ENCODE results near the gene RNF144A.
"Not testable (repeated sequence)": the region's sequence is repeated elsewhere in the genome, so short reads cannot be mapped to it uniquely, and the experiment has no call there.

The RNF144A gene

GRCh38 chr2:6977113-6977741 lies 60.0 kb downstream of the RNF144A start:
- DNase-seq = no peak

- DNase-seq = no peak
These were observed 60.6 kb downstream of the RNF144A start for GRCh38 chr2:6977786-6978185.

DNA sequence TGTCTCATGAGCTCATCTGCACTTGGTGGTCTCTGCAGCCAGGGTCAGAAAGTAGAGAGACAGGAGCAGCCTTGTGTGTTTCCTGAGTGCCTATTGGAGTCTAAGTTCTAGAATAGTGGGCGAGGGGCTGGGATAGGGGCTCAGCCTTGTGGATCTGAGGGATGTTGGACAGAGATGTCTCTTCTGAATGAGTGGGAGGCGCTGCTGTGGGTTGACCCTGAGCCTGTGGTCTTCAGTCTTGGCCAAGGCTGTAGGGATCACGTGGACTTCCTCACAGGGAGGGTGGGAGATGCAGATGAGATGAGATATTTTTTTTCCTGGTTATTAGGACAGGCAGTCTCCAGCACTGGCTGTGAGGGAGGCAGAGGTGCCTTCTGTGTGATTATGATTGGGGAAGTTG lies 61.8 kb downstream of the RNF144A start:
- DNase-seq = no peak

GRCh38 chr2:6982449-6982848 lies 65.2 kb downstream of the RNF144A start:
- DNase-seq = no peak

- DNase-seq = no peak
These were observed 65.8 kb downstream of the RNF144A start for GRCh38 chr2:6982934-6983589.

DNA sequence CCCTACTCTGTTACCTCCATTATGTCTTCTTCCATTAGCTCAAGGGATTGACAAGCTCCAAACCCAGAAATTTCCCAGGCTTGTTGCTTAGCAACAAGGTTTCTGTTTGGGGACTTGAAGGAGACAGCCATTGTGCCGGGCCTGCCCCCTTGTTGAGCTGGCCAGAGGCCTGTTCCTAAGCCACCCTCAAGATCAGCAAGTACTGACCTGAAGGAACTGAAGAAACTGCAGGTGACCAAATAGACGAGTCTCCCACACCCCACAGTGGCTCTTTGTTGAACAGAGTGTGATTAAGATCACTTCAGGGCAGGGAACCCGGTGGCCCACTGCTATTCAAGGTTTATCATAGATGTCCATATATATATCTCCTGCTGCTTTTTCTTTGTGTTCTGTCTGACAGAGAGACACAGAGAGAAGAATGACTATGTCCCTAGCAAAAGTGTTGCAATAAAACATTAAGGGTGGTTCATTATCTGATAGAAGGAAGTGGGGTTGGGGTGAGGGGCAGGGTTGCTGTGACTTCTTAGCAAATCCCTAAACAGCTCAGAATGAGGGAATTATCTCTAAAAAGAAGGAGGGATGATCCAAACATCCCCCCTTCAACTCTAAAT lies 69.2 kb downstream of the RNF144A start:
- no peak for DNase-seq

- DNase-seq = no peak
These were observed 69.7 kb downstream of the RNF144A start for GRCh38 chr2:6986912-6987361.

DNA sequence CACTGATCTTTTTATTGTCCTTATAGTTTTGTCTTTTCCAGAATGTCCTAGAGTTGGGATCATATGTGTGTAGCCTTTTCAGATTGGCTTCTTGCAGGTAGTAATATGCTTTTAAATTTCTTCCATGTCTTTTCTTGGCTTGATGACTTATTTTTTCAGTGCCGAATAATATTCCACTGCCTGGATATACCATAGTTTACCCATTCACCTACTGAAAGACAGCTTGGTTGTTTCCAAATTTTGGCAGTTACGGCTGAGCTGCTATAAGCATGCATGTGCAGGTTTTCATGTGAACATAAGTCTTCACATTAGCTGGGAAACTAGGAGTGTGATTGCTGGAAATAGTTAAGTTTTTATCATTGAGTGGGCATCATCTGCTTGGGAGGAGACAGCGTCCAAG lies 73.7 kb downstream of the RNF144A start:
- no peak for DNase-seq

GRCh38 chr2:6992794-6993228 lies 75.6 kb downstream of the RNF144A start:
- no peak for DNase-seq

DNA sequence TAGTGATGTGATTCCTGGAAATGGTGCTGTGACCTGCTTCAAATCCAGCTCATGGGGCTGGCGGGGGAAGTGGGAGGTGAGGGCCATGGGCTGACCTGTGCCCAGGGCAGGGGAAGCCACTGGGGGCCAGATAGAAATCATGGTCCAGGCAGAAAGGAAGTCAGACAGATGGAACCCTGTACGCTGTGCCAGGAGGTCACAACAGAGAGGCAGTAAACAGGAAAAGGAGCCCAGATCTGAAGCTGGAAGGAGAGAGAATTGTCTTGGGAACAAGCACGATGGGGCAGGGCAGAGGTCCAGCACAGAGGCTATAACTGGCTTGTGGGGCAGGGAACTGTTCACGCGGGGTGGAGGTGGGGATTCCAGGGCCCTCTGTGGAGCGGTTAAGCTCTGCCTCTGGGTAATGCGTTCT lies 76.0 kb downstream of the RNF144A start:
- no peak for DNase-seq

- DNase-seq = no peak
These were observed 76.7 kb downstream of the RNF144A start for GRCh38 chr2:6993936-6994335.

DNA sequence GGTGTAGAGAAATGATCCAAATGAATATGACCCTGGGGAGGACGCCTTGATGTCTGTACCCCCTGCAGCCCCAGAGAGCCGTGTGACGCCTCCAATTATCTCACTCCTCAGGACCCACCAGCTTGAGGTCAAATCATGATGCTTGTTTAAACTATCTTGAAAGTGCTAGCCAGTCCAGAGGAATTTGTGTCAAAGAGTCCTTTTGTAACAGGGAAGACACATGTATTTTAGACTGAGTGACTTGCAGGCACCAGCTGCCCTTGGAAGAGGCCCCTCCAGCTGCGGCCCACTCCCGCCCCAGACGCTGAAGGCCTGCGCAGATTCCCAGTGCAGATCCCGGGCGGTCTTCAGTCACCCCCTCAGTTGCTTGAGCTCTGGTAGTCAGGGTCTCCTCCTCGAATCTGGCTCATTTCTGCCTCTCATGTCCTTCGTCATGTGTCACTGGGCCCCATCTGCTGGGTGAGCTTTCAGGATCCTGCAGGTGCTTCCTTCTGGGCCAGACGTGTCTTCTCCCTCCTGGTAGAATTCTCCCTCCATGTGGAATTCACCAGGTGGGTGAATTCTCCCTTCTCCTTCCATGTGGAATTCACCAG lies 77.4 kb downstream of the RNF144A start:
- no peak for DNase-seq

DNA sequence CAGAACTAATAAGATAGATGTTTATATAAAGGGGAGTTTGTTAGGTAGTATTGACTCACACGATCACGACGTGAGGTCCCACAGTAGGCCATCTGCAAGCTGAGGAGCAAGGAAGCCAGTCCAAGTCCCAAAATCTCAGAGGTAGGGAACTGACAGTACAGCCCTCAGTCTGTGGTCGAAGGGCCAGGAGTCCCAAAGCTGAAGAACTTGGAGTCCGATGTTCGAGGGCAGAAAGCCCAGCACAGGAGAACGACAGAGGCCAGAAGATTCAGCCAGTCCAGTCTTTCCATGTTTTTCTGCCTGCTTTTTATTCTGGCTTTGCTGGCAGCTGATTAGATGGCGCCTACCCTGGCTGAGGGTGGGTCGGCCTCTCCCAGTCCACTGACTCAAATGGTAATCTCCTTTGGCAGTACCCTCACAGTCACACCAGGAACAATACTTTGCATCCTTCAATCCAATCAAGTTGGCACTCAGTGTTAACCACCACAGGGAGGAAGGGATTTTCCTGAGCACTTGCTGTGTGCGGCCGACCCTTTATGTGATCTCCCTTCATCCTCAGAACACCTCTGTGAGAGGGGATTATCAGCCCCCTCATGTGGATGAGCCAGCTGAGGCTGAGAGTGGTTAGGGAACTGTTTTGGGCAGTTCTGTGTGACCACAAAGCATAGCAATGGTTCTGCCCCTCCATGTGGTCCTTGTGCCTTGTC lies 78.3 kb downstream of the RNF144A start:
- no peak for DNase-seq

- DNase-seq = no peak
These were observed 82.1 kb downstream of the RNF144A start for GRCh38 chr2:6999211-6999877.

- not testable (repeated sequence) for DNase-seq
These were observed 84.2 kb downstream of the RNF144A start for GRCh38 chr2:7001395-7001794.

GRCh38 chr2:7003895-7004294 lies 86.7 kb downstream of the RNF144A start:
- DNase-seq = no peak

DNA sequence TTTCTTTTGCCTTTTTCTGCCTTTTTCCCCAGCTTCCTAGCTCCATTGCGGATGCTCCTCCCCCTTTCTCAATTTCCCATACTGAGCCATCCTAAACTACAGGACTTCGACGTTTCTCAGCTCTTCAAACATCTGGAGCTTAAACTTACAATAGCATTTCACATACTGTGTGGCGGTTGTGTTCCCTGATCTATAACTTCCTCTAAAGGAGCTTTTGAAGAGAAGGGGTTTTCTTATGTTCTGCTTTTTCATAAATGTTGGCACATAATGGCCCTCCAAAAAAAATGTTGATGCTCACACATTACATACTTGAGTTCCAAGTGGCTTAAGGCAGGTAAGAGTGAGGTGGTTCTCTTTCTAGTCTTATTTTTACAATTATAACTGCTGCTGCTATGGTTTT lies 87.4 kb downstream of the RNF144A start:
- DNase-seq = no peak

DNA sequence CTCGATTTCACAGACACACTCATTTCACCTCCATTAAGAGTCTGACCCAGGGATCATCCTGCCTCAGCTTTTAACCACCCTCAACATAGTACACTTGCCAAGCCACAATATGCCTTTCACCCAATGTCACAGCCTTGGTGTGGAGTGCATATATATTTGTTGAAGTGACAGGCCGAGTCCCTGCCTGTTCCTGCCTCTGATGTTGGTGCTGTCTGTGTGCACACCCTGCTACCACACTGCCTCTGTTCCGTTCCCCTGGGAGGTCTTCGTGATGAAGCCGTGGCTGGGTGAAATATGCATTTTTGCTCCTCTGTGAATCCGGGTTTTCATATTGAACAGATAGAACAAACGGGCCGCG lies 90.3 kb downstream of the RNF144A start:
- DNase-seq = no peak

- no peak for DNase-seq
These were observed 90.9 kb downstream of the RNF144A start for GRCh38 chr2:7007846-7008741.

DNA sequence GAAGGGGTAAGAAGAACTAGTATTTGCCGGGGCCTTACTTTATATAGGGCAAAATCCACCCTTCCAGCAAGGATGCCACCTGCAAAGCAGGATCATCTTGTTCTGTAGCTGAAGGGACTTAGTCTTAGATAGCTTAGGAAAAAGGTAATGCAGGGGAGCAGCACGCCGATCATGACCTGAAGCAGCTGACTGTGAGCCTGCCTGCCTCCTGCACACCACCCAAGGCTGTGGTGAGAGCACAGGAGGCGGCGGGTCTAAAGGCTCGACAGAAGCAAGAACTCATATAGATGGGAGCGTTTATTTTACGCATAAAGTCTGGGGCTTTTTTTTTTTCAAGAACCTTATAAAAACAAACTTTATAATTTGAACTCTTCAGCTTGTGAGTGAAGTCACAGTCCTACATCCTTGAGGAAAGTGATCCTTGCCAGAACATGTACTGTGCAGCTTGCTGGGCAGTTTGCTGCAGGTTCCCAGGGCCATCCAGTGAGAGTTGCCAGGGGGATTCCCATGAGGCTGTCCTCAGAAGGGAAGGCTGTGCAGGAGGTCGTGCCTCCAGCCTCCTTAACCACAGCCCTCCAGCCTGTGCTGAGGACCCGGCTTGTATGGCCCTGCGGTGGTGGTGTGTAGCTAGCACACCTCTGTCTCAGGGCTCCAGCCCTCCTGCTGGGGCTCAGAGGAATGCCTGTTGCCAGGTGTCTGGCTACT lies 92.1 kb downstream of the RNF144A start:
- DNase-seq = no peak

Measured in activated CD8-positive, alpha-beta memory T cell treated with anti-CD3 and anti-CD28 coated beads for 24 hours (primary cell).